HG03103 (cell line): Measurements from ENCODE around the gene MEFV.
"Not testable (repeated sequence)": the region's sequence is repeated elsewhere in the genome, so short reads cannot be mapped to it uniquely, and the experiment has no call there.

Source experiments
- ATAC-seq: cut with Tn5 transposase; IDR thresholded peaks from one replicate; pipeline ENCODE4 v1.9.1; 2021; ENCODE audit warnings: low read depth; ENCODE audit not compliant: unreplicated experiment

MEFV gene

DNA sequence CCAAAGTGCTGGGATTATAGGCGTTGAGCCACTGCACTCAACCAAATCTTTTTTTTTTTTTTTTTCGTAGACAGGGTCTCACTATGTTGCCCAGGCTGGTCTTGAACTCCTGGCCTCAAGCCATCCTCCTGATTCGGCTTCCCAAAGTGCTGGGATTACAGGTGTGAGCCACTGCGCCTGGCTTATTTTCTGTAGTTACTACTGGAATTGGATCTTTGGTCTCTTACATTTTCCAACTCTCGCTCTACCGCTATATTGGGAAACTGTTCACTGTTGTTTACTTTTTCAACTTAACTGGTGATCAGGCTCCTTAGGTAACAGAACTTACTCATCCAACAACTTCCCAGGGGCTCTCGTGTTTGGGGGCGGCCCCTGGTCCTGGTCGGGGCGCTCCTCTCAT lies 35.6 kb downstream of the MEFV start:
- ATAC-seq = no peak

DNA sequence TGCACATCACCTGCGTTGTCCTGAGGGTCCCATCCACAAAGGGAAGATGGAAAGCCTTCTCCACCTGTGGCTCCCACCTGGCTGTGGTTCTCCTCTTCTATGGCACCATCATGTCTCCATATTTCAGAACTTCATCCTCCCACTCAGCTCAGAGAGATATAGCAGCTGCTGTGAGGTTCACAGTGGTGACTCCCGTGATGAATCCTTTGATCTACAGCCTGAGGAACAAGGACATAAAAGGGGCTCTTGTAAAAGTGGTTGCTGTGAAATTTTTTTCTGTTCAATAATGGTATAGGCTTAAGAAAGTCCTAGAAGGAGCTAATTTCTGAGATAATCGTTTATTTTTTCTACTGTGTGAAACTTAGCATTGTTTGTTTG lies 40.2 kb downstream of the MEFV start:
- ATAC-seq = no peak

DNA sequence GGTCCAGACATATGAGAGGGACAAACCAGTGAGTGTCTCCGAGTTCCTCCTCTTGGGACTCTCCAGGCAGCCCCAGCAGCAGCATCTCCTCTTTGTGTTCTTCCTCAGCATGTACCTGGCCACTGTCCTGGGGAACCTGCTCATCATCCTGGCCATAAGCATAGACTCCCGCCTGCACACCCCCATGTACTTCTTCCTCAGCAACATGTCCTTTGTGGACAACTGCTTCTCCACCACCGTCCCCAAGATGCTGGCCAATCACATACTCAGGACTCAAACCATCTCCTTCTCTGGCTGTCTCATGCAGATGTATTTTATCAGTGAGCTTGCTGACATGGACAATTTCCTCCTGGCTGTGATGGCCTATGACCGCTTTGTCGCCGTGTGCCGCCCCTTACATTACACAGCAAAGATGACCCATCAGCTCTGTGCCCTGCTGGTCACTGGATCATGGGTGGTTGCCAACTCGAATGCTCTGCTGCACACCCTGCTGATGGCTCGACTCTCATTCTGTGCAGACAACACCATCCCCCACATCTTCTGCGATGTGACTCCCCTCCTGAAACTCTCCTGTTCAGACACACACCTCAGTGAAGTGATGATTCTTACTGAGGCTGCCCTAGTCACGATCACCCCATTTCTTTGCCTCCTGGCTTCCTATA lies 40.7 kb downstream of the MEFV start:
- no peak for ATAC-seq

DNA sequence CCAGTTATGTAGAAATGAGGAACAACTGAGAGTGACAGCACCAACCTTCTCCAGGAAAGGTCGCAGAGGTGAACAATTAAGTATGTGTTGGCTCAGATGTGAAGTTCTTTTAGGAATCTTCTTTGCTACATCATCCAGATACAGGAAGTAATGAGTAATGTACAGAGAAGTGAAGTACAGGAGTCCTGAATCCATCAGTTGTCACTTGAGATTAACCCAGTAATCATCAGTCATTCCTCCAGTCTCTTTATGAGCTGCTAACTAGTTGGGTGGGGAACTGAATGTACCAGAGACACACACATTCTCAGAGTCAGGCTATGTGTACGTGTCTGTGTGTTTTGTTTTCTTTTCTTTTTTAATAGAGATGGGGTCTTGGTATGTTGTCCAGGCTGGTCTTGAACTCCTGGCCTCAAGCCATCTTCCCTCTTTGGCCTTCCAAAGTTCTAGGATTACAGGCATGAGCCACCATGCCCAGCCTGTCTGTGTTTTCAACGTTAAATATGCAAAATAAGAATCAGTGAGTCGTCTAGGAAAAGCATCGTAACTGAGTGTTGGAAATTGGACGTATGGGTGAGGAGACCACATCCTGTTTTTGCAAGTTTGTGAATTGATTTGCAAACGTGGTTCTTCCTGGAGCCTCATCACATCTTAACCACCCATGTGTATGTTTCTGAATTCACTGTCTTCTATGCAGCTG lies 41.4 kb downstream of the MEFV start:
- no peak for ATAC-seq

DNA sequence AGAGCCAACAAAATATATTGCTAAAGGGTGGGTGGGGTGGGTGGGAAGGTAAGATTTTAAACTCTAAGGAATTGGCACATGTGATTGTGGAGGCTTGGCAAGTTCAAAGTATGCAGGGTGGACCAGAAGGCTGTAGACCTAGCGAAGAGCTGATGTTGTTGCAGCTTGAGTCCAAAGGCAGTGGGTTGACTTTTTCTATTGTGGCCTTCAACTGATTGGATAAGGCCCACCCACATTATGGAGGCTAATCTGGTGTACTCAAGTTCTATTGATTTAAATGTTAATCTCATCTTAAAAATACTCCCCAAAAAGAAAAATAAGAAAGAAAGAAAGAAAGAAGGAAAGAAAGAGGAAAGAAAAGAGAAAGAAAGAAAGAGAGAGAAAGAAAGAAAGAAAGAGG lies 43.9 kb downstream of the MEFV start:
- no peak for ATAC-seq

DNA sequence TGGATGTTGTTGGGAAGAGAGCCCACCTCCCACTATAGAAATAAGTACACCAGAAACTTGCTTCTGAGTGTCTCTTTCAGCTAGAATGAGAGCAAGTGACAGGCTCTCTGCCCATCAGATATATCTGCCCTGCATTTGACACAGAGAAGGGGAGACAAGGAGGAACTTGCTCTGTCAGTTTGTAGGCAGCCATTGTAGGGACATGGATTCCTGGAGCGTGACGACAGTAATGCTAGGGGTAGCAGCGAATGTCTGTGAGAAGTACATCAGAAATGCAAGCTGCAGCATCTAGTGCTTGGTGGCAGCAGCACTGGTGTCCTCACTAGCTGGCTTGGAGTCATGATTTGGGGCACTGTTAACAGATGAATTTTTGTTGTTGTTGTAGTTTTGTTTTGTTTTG lies 44.4 kb downstream of the MEFV start:
- ATAC-seq = no peak

DNA sequence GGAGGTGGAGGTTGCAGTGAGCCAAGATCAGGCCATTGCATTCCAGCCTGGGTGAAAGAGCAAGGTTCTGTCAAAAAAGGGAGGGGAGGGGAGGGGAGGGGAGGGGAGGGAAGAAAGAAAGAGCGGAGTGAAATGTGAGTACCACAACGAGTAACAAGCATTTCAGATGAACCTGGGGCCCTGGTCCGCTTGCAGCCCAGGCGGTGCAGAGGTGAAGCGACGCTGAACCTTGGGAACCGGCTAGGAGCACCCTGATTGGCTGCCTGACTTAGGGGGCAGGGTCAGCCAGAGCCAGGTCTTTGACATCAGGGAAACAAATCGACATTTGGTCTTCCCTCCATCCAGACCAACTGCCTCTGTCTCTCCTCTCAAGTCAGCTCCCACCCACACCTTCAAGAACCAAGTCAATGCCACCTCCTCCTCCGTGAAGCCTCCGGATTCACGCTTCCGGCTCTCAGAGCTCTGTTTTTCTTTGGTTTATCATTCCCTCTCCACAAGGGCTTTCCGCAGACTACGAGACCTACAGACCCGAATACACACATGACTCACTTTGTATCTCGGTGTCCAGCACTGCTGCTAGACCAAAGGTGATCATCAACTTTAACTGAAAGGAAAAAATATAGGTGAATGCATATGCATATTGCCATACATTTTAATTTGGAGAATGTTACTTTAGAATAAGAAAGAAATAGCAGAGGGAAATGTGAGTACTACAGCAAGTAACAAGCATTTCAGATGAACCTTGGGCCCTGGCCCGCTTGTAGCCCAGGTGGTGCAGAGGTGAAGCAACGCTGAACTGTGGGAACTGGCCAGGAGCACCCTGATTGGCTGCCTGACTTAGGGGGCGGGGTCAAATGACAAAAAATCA lies 49.1 kb downstream of the MEFV start:
- ATAC-seq = no peak

DNA sequence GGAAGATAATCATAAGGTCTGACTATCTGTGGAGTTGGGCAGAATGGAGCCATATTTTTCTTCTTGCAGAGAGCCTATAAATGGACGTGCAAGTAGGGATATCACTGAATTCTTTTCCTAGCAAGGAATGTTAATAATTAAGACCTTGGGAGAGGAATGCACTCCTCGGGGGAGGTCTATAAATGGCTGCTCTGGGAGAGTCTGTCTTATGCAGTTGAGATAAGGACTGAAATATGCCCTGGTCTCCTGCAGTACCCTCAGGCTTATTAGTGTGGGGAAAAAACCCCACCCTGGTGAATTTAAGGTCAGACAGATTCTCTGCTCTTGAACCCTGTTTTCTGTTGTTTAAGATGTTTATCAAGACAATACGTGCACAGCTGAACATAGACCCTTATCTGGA lies 50.5 kb downstream of the MEFV start:
- not testable (repeated sequence) for ATAC-seq

DNA sequence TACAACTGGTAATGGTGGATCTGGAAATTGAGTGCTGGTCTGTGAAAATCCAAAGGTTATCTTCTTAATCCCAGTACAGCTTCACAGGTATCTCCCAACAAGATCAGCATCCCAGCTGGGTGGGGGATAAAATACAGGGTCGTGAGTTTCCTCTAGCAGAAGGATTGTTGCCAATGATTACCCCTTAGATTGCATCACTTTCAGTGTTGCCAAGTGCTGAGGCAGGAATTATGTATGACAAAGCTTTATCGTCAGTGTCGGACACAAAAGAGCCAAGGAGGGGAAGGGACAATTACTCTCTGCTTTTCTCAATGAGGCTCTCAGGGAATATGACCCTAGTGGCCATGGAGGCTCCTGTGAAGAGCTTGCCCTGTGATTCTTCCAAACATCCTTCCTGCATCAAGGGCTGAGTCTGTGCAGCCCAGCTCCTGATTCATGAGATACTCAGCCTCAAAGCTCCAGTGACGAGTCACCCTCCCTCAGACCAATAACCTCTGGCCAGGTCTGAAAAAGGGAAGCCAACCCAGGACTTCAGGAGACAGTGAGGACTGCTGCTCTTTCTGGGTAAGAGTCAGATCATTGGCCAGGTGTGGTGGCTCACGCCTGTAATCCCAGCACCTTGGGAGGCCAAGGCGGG lies 53.4 kb downstream of the MEFV start:
- no peak for ATAC-seq

DNA sequence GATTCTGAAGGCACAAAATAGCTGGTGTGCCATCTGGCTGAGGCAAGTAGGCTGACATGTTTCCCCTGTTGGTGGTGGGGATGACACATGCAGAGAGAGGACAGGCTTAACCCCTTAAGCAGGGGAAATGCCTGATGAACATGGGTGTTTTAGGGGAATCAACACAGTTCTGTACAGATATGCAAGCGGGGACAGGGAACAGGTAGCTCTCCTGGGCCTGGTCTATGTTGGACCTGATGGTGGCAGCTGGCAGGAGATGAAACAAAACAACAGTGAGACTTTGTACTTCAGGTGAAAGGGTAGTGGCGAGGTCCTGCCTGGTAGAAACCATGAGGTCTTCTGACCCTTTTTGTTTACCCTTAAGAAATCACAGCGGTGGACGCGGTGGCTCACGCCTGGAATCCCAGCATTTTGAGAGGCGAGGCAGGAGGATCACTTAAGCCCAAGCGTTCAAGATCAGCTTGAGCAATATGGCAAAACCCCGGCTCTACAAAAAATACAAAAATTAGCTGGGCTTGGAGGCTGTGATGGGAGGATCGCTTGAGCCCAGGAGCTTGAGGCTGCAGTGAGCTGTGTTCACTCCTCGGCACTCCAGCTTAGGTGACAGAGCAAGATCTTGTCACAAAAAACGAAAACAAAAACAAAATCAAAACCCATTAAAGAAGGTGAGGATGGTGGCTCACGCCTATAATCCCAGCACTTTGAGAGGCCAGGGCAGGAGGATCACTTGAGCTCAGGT lies 57.9 kb downstream of the MEFV start:
- ATAC-seq = no peak

DNA sequence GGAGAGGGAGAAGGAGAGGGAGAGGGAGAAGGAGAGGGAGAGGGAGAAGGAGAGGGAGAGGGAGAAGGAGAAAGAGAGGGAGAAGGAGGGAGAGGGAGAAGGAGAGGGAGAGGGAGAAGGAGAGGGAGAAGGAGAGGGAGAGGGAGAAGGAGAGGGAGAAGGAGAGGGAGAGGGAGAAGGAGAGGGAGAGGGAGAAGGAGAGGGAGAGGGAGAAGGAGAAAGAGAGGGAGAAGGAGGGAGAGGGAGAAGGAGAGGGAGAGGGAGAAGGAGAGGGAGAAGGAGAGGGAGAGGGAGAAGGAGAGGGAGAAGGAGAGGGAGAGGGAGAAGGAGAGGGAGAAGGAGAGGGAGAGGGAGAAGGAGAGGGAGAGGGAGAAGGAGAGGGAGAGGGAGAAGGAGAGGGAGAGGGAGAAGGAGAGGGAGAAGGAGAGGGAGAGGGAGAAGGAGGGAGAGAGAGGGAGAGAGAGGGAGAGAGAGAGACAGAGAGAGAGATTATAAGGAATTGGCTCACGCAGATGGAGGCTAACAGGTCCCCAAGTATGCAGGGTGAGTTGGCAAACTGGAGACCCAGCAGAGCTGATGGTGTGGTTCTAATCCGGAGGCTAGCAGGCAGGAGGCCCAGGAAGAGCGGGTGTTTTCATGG lies 58.6 kb downstream of the MEFV start:
- ATAC-seq = not testable (repeated sequence)

DNA sequence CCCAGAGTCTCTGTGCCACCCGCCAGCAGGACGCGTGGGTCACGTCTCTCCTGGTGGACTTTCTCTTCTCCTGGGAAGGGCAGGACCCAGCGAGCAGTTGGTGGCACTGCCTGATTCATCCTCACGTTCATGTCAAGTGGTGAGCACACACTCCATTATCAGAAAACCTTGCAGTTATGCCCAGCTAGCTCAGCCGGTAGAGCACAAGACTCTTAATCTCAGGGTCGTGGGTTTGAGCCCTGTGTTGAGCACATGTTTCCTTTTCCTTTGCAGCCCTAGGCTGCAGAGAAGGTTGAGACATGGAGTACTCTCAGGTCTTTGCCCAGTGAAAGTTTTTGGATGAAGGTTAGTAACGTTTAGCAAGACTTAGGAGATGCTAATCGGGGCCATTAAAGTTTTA lies 60.5 kb downstream of the MEFV start:
- ATAC-seq = no peak

DNA sequence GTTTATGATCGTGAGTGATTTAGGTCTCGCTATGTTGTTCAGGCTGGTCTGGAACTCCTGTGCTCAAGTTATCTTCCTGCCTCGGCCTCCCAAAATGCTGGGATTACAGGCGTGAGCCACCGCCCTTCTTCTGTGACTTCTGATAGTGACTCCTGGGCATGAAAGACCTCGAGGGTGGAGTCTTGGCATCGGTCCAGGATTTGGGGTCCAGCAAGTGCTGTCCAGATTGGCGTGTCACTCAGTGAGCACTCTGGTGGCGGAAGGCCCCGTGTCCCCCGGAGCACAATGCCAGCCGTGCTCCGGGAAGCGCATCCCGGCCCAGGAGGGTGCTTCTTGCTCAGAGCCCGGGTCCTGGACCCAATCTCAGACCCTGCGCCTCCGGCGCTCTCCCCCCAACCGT lies 61.6 kb downstream of the MEFV start:
- ATAC-seq = no peak

DNA sequence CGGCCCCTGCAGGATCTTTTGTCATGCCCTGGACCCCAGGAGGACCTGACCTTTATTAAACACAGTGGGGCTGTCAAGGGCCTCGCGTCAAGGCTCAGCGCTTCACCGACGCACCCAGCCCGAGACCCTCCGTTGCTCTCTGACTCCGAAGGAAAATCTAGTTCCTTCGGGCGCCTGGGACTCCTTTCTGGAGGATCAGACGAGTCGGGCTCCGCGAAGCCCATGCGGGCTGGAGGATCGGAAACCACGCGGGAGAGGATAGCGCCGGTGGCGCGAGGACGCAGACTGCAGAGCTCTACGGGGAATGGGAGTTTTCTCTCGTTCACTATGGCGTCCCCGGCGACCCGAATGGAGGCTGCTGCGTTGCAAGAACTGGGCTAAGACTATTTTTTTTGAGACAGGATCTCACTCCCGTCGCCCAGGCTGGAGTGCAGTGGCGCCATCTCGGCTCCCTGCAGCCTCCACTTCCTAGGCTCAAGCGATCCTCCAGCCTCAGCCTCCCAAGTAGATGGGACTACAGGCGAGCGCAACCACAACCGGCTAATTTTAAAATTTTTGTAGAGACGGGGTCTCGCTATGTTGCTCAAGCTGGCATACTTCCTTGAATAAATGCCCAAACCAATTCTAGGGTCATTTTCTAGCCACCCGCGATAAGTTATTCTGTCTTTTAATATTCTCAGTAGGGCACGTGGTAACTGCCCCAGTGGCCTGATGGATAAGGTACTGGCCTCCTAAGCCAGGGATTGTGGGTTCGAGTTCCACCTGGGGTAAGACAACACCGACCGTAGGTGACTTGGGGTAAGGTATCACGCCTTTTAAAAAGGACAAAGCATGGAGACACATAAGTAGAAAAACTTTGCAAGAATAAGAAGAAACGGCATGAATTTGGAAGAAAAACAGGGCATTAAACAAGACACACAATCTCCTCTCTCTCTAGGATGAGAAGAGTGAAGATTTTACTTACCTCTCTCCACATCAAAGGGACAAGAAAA lies 62.9 kb downstream of the MEFV start:
- ATAC-seq = no peak

DNA sequence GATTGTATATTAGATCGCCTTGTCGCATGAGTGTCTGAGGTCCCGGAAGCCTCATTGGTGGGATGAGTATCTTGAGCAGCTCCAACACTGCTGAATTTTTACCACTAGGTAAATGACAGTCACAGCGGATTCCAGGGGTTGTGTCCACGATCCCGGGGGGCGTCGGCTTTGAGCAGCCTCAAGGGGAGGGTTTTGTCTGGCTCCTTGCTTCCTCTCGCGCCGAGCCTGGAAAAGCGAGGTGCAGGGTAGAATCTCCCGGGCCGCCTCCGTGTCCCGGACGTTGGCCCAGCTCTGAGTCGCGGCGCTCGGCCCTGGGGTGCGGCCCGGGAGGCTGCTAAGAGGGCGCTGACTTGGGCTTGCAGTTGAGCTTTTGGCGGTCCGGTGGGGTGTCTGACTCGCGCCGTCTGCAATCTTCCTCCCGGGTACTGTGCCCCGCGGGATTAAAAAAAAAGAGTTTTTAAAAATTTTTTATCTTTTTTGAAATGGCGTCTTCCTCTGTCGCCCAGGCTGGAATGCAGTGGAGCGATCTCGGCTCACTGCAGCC lies 63.9 kb downstream of the MEFV start:
- ATAC-seq = no peak
